Activated CD8-positive, alpha-beta memory T cell treated with anti-CD3 and anti-CD28 coated beads for 36 hours (primary cell): ENCODE measurements around the gene KDM4C. TPM values are rescaled to one million over a fixed set of nuclear protein-coding genes. Genes with fewer than 3 reads are reported as not detected.
"Not testable (repeated sequence)": the region's sequence is repeated elsewhere in the genome, so short reads cannot be mapped to it uniquely, and the experiment has no call there.

Experiments
- CTCF ChIA-PET: fragments of 350-600 bp; sonication (Branson Sonifier 250); formaldehyde crosslinking; loops from one replicate; lab custom pipeline; 2021; ENCODE audit warnings: antibody characterized with exemption; lab: Charles Lee
- POLR2A ChIA-PET: fragments of 350-600 bp; sonication (Branson Sonifier 250); formaldehyde crosslinking; loops from one replicate; lab custom pipeline; 2021; ENCODE audit warnings: antibody characterized with exemption; lab: Charles Lee
- total RNA-seq, 2 experiments: library from RNA; stranded (reverse); gene quantifications; one replicate each; pipeline ENCODE4 v1.2.3, GENCODE V29; 2021

KDM4C gene
- total RNA-seq, 2 experiments from 2014 or later: 24.8 to 25.9 TPM

- ChIA-PET POLR2A (no interaction called here), CTCF (no interaction called here)
Measured at GRCh38 chr9:7180247-7180646, 422.5 kb downstream of the KDM4C start.

- CTCF ChIA-PET, POLR2A ChIA-PET: not testable (repeated sequence)
Measured at GRCh38 chr9:7183139-7183538, 425.4 kb downstream of the KDM4C start.

GRCh38 chr9:7185612-7186011 lies 427.8 kb downstream of the KDM4C start:
- ChIA-PET CTCF (no interaction called here), POLR2A (no interaction called here)

GRCh38 chr9:7186175-7186574 lies 428.4 kb downstream of the KDM4C start:
- ChIA-PET POLR2A (no interaction called here), CTCF (no interaction called here)

- POLR2A ChIA-PET: no interaction called here
- CTCF ChIA-PET: no interaction called here
Measured at GRCh38 chr9:7192266-7192665, 434.5 kb downstream of the KDM4C start.

- POLR2A ChIA-PET: no interaction called here
- CTCF ChIA-PET: no interaction called here
Measured at GRCh38 chr9:7195526-7195925, 437.8 kb downstream of the KDM4C start.

- ChIA-PET CTCF (no interaction called here), POLR2A (no interaction called here)
Measured at GRCh38 chr9:7196467-7196866, 438.7 kb downstream of the KDM4C start.

- CTCF ChIA-PET: no interaction called here
- POLR2A ChIA-PET: no interaction called here
Measured at GRCh38 chr9:7201196-7201595, 443.4 kb downstream of the KDM4C start.

- POLR2A ChIA-PET: no interaction called here
Measured at GRCh38 chr9:7205806-7206205, 448.0 kb downstream of the KDM4C start.

GRCh38 chr9:7206221-7206758 lies 448.5 kb downstream of the KDM4C start:
- CTCF ChIA-PET: no interaction called here
- POLR2A ChIA-PET: no interaction called here

More at GRCh38 chr9:7205806-7206205, 448.0 kb downstream of the KDM4C start:
- CTCF ChIA-PET: no interaction called here

- ChIA-PET CTCF (no interaction called here), POLR2A (no interaction called here)
Measured at GRCh38 chr9:7209016-7209715, 451.4 kb downstream of the KDM4C start.

- ChIA-PET CTCF (no interaction called here), POLR2A (no interaction called here)
Measured at GRCh38 chr9:7209990-7210389, 452.2 kb downstream of the KDM4C start.

GRCh38 chr9:7210854-7211637 lies 453.3 kb downstream of the KDM4C start:
- ChIA-PET POLR2A (no interaction called here), CTCF (no interaction called here)

- ChIA-PET POLR2A (no interaction called here), CTCF (no interaction called here)
Measured at GRCh38 chr9:7211657-7212056, 453.9 kb downstream of the KDM4C start.

GRCh38 chr9:7212101-7212500 lies 454.3 kb downstream of the KDM4C start:
- POLR2A ChIA-PET: no interaction called here
- CTCF ChIA-PET: no interaction called here

- POLR2A ChIA-PET: no interaction called here
- CTCF ChIA-PET: no interaction called here
Measured at GRCh38 chr9:7216004-7216841, 458.4 kb downstream of the KDM4C start.

- POLR2A ChIA-PET: no interaction called here
- CTCF ChIA-PET: no interaction called here
Measured at GRCh38 chr9:7223981-7224380, 466.2 kb downstream of the KDM4C start.
